22Rv1 (cell line): ENCODE data around the gene RFC1.

ENCODE experiments used
- CTCF ChIP-seq: fragments of 450-650 bp; IDR thresholded peaks from 2 replicates; pipeline ENCODE4 v1.5.1; 2017; ENCODE audit warnings: mild to moderate bottlenecking
- ZFX ChIP-seq: fragments of 450-650 bp; IDR thresholded peaks from 2 replicates; pipeline ENCODE4 v1.6.1; 2017; ENCODE audit warnings: antibody characterized with exemption, borderline replicate concordance

- TF ChIP-seq CTCF (no peak), ZFX (no peak)
These were observed 28.3 kb downstream of the RFC1 start for GRCh38 chr4:39337841-39338240.
